ENCODE measurements around the gene KIF4A. TPM values are rescaled to one million over a fixed set of nuclear protein-coding genes. Genes with fewer than 3 reads are reported as not detected.

Gene KIF4A
- total RNA-seq, 1 donor from 2014 or later = 3.0 TPM

GRCh38 chrX:70456256-70456655, 166.4 kb downstream of the KIF4A start:
- Histone ChIP-seq H3K36me3 (ENCODE audit: insufficient read depth, low read length) (no peaks in the 10 kb centered on the region), H3K4me2 (ENCODE audit: low read length) (peak overlapping the region; percentile 91), H3K79me2 (ENCODE audit: insufficient read depth, low read length) (no peaks in the 10 kb centered on the region), H3K4me3 (ENCODE audit: insufficient read depth, low read depth, low read length) (peak overlapping the region; percentile 17), H4K20me1 (ENCODE audit: insufficient read depth, low read length) (no peaks in the 10 kb centered on the region), H3K4me1 (ENCODE audit: insufficient read depth, low read length) (no peaks in the 10 kb centered on the region), H3K9ac (ENCODE audit: low read length) (peak overlapping the region; percentile 72), H3K27ac (ENCODE audit: low read depth, low read length) (no peak overlapping the region), H3K9me3 (ENCODE audit: insufficient read depth, low read depth, low read length) (no peaks in the 10 kb centered on the region), H2AFZ (ENCODE audit: low read depth, low read length) (no peak overlapping the region), H3K27me3 (ENCODE audit: insufficient read depth, low read length) (no peaks in the 10 kb centered on the region)
- FAIRE-seq = peak; percentile 70
- no peak for TF ChIP-seq EZH2 (IDR thresholded peaks at IDR 0.05; ENCODE audit: insufficient read depth, low read length)
- no peak for TF ChIP-seq CTCF (IDR thresholded peaks at IDR 0.05; ENCODE audit: insufficient read depth, low read depth, low read length)
- H3K36me3 Mint-ChIP-seq (ENCODE audit: low read depth, unreplicated experiment) = peaks cover 2% of the 10 kb centered on the region
- H3K9me3 Mint-ChIP-seq (ENCODE audit: unreplicated experiment) = no peaks in the 10 kb centered on the region
- peak overlapping the region; percentile 86 for H3K4me3 Mint-ChIP-seq (ENCODE audit: unreplicated experiment)
- no peaks in the 10 kb centered on the region for H3K4me1 Mint-ChIP-seq (ENCODE audit: low read depth, unreplicated experiment)
- DNase-seq (ENCODE audit: low read depth) = no peak
- no peak overlapping the region for H3K27ac Mint-ChIP-seq (ENCODE audit: unreplicated experiment)
- no peaks in the 10 kb centered on the region for H3K27me3 Mint-ChIP-seq (ENCODE audit: low read depth, unreplicated experiment)

- H3K79me2 ChIP-seq (ENCODE audit: insufficient read depth, low read length) = no peaks in the 10 kb centered on the region
- H2AFZ ChIP-seq (ENCODE audit: low read depth, low read length) = no peak overlapping the region
- H3K9me3 Mint-ChIP-seq (ENCODE audit: unreplicated experiment) = no peaks in the 10 kb centered on the region
- no peaks in the 10 kb centered on the region for H3K36me3 ChIP-seq (ENCODE audit: insufficient read depth, low read length)
- no peaks in the 10 kb centered on the region for H3K4me1 ChIP-seq (ENCODE audit: insufficient read depth, low read length)
- H3K9ac ChIP-seq (ENCODE audit: low read length) = no peak overlapping the region
- FAIRE-seq = peak; percentile 5
- no peaks in the 10 kb centered on the region for H3K27me3 ChIP-seq (ENCODE audit: insufficient read depth, low read length)
- TF ChIP-seq EZH2 (IDR thresholded peaks at IDR 0.05; ENCODE audit: insufficient read depth, low read length) (no peak), CTCF (IDR thresholded peaks at IDR 0.05; ENCODE audit: insufficient read depth, low read depth, low read length) (no peak)
- no peak for DNase-seq (ENCODE audit: low read depth)
- no peaks in the 10 kb centered on the region for H3K9me3 ChIP-seq (ENCODE audit: insufficient read depth, low read depth, low read length)
- H4K20me1 ChIP-seq (ENCODE audit: insufficient read depth, low read length) = no peaks in the 10 kb centered on the region
- no peak overlapping the region for H3K4me2 ChIP-seq (ENCODE audit: low read length)
- no peak overlapping the region for H3K4me3 Mint-ChIP-seq (ENCODE audit: unreplicated experiment)
- H3K27me3 Mint-ChIP-seq (ENCODE audit: low read depth, unreplicated experiment) = no peaks in the 10 kb centered on the region
- H3K36me3 Mint-ChIP-seq (ENCODE audit: low read depth, unreplicated experiment) = peaks cover 2% of the 10 kb centered on the region
- no peak overlapping the region for H3K27ac ChIP-seq (ENCODE audit: low read depth, low read length)
- no peak overlapping the region for H3K27ac Mint-ChIP-seq (ENCODE audit: unreplicated experiment)
- peaks cover 2% of the 10 kb centered on the region for H3K4me1 Mint-ChIP-seq (ENCODE audit: low read depth, unreplicated experiment)
- no peak overlapping the region for H3K4me3 ChIP-seq (ENCODE audit: insufficient read depth, low read depth, low read length)
Observed at GRCh38 chrX:70461026-70461425, 171.1 kb downstream of the KIF4A start.

DNA sequence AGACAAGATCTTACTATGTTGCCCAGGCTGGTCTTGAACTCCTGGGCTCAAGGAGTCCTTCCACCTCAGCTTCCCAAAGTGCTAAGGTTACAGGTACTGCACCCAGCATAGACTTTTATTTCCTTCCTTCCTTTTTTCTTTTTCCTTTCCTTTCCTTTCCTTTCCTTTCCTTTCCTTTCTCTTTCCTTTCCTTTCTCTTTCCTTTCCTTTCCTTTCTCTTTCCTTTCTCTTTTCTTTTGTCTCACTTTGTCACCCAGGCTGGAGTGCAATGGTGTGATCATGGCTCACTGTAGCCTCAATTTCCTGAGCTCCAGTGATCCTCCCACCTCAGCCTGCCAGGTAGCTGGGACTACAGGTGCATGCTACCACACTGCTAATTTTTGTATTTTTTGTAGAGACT, 174.1 kb downstream of the KIF4A start:
- Mint-ChIP-seq H3K27me3 (ENCODE audit: low read depth, unreplicated experiment) (no peaks in the 10 kb centered on the region), H3K9me3 (ENCODE audit: unreplicated experiment) (no peaks in the 10 kb centered on the region)

More for the DNA sequence above, 174.1 kb downstream of the KIF4A start:
- H3K9me3 ChIP-seq (ENCODE audit: insufficient read depth, low read depth, low read length) = no peaks in the 10 kb centered on the region
- Mint-ChIP-seq H3K27ac (ENCODE audit: unreplicated experiment) (no peak overlapping the region), H3K4me1 (ENCODE audit: low read depth, unreplicated experiment) (peaks cover 2% of the 10 kb centered on the region), H3K4me3 (ENCODE audit: unreplicated experiment) (no peak overlapping the region), H3K36me3 (ENCODE audit: low read depth, unreplicated experiment) (peaks cover 2% of the 10 kb centered on the region)
- H3K36me3 ChIP-seq (ENCODE audit: insufficient read depth, low read length) = no peaks in the 10 kb centered on the region
- no peak overlapping the region for H3K27ac ChIP-seq (ENCODE audit: low read depth, low read length)
- H4K20me1 ChIP-seq (ENCODE audit: insufficient read depth, low read length) = no peaks in the 10 kb centered on the region
- FAIRE-seq (no peak), DNase-seq (ENCODE audit: low read depth) (no peak)
- TF ChIP-seq EZH2 (IDR thresholded peaks at IDR 0.05; ENCODE audit: insufficient read depth, low read length) (no peak), CTCF (IDR thresholded peaks at IDR 0.05; ENCODE audit: insufficient read depth, low read depth, low read length) (no peak)
- H3K27me3 ChIP-seq (ENCODE audit: insufficient read depth, low read length) = no peaks in the 10 kb centered on the region
- H3K4me3 ChIP-seq (ENCODE audit: insufficient read depth, low read depth, low read length) = no peak overlapping the region
- no peak overlapping the region for H3K9ac ChIP-seq (ENCODE audit: low read length)
- no peak overlapping the region for H3K4me2 ChIP-seq (ENCODE audit: low read length)
- no peak overlapping the region for H2AFZ ChIP-seq (ENCODE audit: low read depth, low read length)
- no peaks in the 10 kb centered on the region for H3K79me2 ChIP-seq (ENCODE audit: insufficient read depth, low read length)
- no peaks in the 10 kb centered on the region for H3K4me1 ChIP-seq (ENCODE audit: insufficient read depth, low read length)

All from astrocyte (in vitro differentiated cells and primary cell).